Measurements from ENCODE around the gene DHCR7. TPM values are rescaled to one million over a fixed set of nuclear protein-coding genes. Genes with fewer than 3 reads are reported as not detected.

The DHCR7 gene
- total and polyA plus RNA-seq, 2 donors (not counting 1 experiment from before 2014, with no cell fraction given) = 90.8 to 148 TPM

- Histone ChIP-seq H3K36me3 (ENCODE audit: control insufficient read depth, insufficient read depth, low read length) (no peaks in the 10 kb centered on the region), H4K20me1 (ENCODE audit: control insufficient read depth, extremely low read depth, insufficient read depth, low read length) (no peaks in the 10 kb centered on the region), H2AFZ (ENCODE audit: low read length) (no peak overlapping the region), H3K27me3 (ENCODE audit: control insufficient read depth, insufficient read depth, low read length) (peaks cover 5% of the 10 kb centered on the region), H3K27ac (ENCODE audit: insufficient read depth, low read length) (no peak overlapping the region), H3K4me1 (ENCODE audit: control insufficient read depth, extremely low read depth, insufficient read depth, low read length) (no peaks in the 10 kb centered on the region), H3K79me2 (ENCODE audit: control insufficient read depth, insufficient read depth, low read length) (no peaks in the 10 kb centered on the region), H3K4me2 (ENCODE audit: extremely low read depth, insufficient read depth, low read length) (no peak overlapping the region), H3K9me3 (ENCODE audit: control insufficient read depth, insufficient read depth, low read depth, low read length) (no peaks in the 10 kb centered on the region), H3K9ac (ENCODE audit: insufficient read depth, low read length) (no peak overlapping the region), H3K4me3 (replicated peaks in 1 of 4; ENCODE audit: control extremely low read depth in 1 of 4, insufficient read depth in 1 of 4, low read depth in 3 of 4, low read length in 4 of 4) (no peak overlapping the region)
- TF ChIP-seq EZH2 (IDR thresholded peaks at IDR 0.05; ENCODE audit: low read length, missing control alignments) (no peak), CTCF (conservative IDR thresholded peaks at IDR 0.05 in 1 of 2, IDR thresholded peaks at IDR 0.05 in 1 of 2; ENCODE audit: low read depth in 1 of 2, low read length in 2 of 2) (no peak)
- no peak for DNase-seq (ENCODE audit: low read depth in 2 of 2)
Observed at GRCh38 chr11:71421392-71421950, 26.7 kb downstream of the DHCR7 start.

GRCh38 chr11:71420455-71421241 lies 27.5 kb downstream of the DHCR7 start:
- H3K4me1 ChIP-seq (ENCODE audit: control insufficient read depth, extremely low read depth, insufficient read depth, low read length) = no peaks in the 10 kb centered on the region
- H2AFZ ChIP-seq (ENCODE audit: low read length) = no peak overlapping the region
- no peaks in the 10 kb centered on the region for H4K20me1 ChIP-seq (ENCODE audit: control insufficient read depth, extremely low read depth, insufficient read depth, low read length)
- H3K9ac ChIP-seq (ENCODE audit: insufficient read depth, low read length) = no peak overlapping the region
- no peak overlapping the region for H3K4me3 ChIP-seq (replicated peaks in 1 of 4; ENCODE audit: control extremely low read depth in 1 of 4, insufficient read depth in 1 of 4, low read depth in 3 of 4, low read length in 4 of 4)
- no peaks in the 10 kb centered on the region for H3K36me3 ChIP-seq (ENCODE audit: control insufficient read depth, insufficient read depth, low read length)
- H3K27me3 ChIP-seq (ENCODE audit: control insufficient read depth, insufficient read depth, low read length) = peaks cover 5% of the 10 kb centered on the region
- no peak overlapping the region for H3K27ac ChIP-seq (ENCODE audit: insufficient read depth, low read length)
- H3K4me2 ChIP-seq (ENCODE audit: extremely low read depth, insufficient read depth, low read length) = no peak overlapping the region
- no peaks in the 10 kb centered on the region for H3K9me3 ChIP-seq (ENCODE audit: control insufficient read depth, insufficient read depth, low read depth, low read length)
- DNase-seq (ENCODE audit: low read depth in 2 of 2) = peak; percentile 26 to 68
- no peaks in the 10 kb centered on the region for H3K79me2 ChIP-seq (ENCODE audit: control insufficient read depth, insufficient read depth, low read length)
- no peak for TF ChIP-seq EZH2 (IDR thresholded peaks at IDR 0.05; ENCODE audit: low read length, missing control alignments)
- peak; percentile 70 to 76 for TF ChIP-seq CTCF (conservative IDR thresholded peaks at IDR 0.05 in 1 of 2, IDR thresholded peaks at IDR 0.05 in 1 of 2; ENCODE audit: low read depth in 1 of 2, low read length in 2 of 2)

GRCh38 chr11:71418643-71419042 lies 29.6 kb downstream of the DHCR7 start:
- Histone ChIP-seq H3K36me3 (ENCODE audit: control insufficient read depth, insufficient read depth, low read length) (no peaks in the 10 kb centered on the region), H3K4me1 (ENCODE audit: control insufficient read depth, extremely low read depth, insufficient read depth, low read length) (no peaks in the 10 kb centered on the region), H3K9ac (ENCODE audit: insufficient read depth, low read length) (no peak overlapping the region), H3K4me3 (replicated peaks in 1 of 4; ENCODE audit: control extremely low read depth in 1 of 4, insufficient read depth in 1 of 4, low read depth in 3 of 4, low read length in 4 of 4) (no peak overlapping the region), H4K20me1 (ENCODE audit: control insufficient read depth, extremely low read depth, insufficient read depth, low read length) (no peaks in the 10 kb centered on the region), H2AFZ (ENCODE audit: low read length) (no peak overlapping the region), H3K27ac (ENCODE audit: insufficient read depth, low read length) (no peak overlapping the region), H3K9me3 (ENCODE audit: control insufficient read depth, insufficient read depth, low read depth, low read length) (no peaks in the 10 kb centered on the region), H3K4me2 (ENCODE audit: extremely low read depth, insufficient read depth, low read length) (no peak overlapping the region), H3K79me2 (ENCODE audit: control insufficient read depth, insufficient read depth, low read length) (no peaks in the 10 kb centered on the region), H3K27me3 (ENCODE audit: control insufficient read depth, insufficient read depth, low read length) (peaks cover under 1% of the 10 kb centered on the region)
- TF ChIP-seq EZH2 (IDR thresholded peaks at IDR 0.05; ENCODE audit: low read length, missing control alignments) (no peak), CTCF (conservative IDR thresholded peaks at IDR 0.05 in 1 of 2, IDR thresholded peaks at IDR 0.05 in 1 of 2; ENCODE audit: low read depth in 1 of 2, low read length in 2 of 2) (no peak)
- no peak for DNase-seq (ENCODE audit: low read depth in 2 of 2)

All from fibroblast of lung (primary cell).